ENCODE measurements around the gene SORCS2.

- TF ChIP-seq EZH2 (IDR thresholded peaks at IDR 0.05; ENCODE audit: borderline replicate concordance, low read length) (no peak), CTCF (IDR thresholded peaks at IDR 0.05; ENCODE audit: low read length) (no peak)
These were observed 183.1 kb downstream of the SORCS2 start for GRCh38 chr4:7375427-7375826.

All from OCI-LY1 (cell line).